NT2/D1 (cell line): ENCODE results near the gene RPA1.

ENCODE experiments used
- SUZ12 ChIP-seq: IDR thresholded peaks from 2 replicates; pipeline ENCODE4 v1.6.1; 2011; ENCODE audit not compliant: insufficient read length, insufficient read depth; ENCODE audit errors: extremely low read depth
- YY1 ChIP-seq: IDR thresholded peaks from 2 replicates; pipeline ENCODE4 v1.6.1; 2011; ENCODE audit not compliant: insufficient read length, insufficient read depth
- ZNF274 ChIP-seq: IDR thresholded peaks from 2 replicates; pipeline ENCODE4 v1.6.1; 2011; ENCODE audit warnings: mild to moderate bottlenecking, low read depth, low read length

- TF ChIP-seq YY1, result no peak
- TF ChIP-seq SUZ12, result no peak
- no peak for TF ChIP-seq ZNF274
Measured at GRCh38 chr17:1797323-1797722, 32.5 kb upstream of the RPA1 start.
